ENCODE data around the gene IL36RN.

Gene IL36RN

DNA sequence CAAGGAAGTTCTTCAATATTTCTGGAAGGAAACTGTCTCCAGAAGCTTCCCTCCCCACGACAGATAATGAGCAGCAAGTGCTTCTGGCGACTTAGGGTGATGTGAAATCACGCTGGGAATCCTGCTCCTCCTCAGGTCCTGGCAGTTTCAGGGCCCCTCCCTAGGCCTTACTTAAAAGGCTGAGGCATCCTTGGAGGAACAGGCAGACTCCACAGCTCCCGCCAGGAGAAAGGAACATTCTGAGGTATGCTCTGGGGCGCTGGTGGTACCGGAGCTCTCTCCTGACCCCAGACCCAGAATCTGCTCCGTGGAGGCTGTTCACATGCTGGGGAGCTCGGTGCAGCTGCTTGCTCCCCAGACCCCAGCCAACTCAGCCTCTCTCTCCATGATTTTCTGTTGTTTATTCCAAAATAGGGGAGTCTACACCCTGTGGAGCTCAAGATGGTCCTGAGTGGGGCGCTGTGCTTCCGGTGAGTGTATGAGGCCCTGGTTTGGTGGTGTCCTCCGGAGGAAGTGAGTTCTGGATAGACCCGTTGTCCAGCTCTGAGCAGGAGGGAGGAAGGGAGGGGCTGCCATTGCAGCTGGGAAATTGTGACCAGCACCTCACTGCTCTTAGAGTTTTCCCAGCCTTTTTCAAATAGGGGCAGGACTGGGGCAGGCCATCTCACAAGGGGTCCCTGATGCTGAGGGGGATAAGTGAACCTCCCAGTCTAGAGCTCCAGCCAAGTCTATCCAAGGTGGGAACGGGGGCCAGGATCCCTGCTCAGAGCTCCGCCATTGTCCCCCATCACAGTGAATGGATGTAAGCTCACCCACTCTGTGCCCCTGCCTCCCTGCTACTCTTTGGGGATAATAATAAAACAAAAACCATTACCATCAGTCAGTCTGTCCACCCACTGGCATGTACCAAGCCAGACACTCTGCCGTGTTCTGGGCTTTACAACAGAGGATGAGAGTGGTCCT is at the start of gene IL36RN:
IL36RN (plus strand) TSS at position 201 of the 963 bp plus-strand sequence; CDS start at position 442, 241 bp downstream.
- DNase-seq (ENCODE audit: low read depth): no peak

DNA sequence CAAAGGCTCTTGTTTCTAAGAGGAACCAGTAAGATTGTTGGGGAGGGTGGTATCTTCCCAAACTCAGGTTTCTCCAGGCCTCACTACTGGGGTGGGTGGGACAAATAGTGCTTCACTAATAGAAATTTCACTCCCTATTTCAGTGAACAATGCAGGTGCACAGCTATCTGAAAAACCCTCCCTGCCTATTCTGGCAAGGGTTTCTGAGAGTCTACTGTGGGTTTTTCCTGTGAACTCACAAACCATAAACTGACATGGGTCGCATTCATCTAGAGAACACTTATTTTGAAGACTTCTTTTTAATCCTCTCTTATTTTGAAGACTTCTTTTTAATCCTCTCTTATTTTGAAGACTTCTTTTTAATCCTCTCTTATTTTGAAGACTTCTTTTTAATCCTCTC is 49.4 kb upstream of the IL36RN start:
- no peak for DNase-seq (ENCODE audit: low read depth)

DNA sequence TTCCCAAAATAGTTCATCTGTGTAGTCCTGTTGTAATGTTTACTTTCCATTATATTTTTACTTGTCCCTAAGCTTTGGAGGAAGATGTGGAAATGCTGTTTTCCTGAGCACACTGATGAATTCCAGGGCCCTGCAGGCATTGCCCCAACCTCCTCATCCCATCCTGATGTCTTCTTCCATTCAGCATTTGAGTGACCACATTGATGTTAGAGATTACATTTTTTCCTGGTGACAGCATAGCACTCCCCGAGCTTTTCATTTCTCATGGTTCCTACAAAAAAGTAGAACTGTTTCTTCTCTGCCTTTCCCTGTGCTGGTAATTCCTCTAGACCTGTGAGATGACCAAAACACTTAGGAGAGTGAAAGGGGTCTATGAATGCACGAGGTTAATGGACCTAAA is 48.9 kb upstream of the IL36RN start:
- DNase-seq (ENCODE audit: low read depth): no peak

DNA sequence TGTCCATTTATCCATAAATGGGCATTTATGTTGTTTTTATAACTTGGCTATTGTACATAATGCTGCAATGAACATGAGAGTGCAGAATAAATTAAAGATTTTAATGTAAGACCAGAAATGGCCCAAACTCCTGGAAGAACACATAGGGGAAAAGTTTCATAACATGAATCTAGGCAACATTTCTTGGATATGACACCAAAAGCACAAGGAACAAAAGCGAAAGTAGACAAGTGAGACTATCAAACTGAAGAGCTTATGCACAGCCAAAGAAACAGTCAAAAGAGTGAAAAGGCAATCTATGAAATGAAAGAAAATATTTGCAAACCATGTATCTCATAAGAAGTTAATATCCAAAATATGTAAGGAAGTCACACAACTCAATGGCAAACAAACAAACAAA is 47.9 kb upstream of the IL36RN start:
- no peak for DNase-seq (ENCODE audit: low read depth)

DNA sequence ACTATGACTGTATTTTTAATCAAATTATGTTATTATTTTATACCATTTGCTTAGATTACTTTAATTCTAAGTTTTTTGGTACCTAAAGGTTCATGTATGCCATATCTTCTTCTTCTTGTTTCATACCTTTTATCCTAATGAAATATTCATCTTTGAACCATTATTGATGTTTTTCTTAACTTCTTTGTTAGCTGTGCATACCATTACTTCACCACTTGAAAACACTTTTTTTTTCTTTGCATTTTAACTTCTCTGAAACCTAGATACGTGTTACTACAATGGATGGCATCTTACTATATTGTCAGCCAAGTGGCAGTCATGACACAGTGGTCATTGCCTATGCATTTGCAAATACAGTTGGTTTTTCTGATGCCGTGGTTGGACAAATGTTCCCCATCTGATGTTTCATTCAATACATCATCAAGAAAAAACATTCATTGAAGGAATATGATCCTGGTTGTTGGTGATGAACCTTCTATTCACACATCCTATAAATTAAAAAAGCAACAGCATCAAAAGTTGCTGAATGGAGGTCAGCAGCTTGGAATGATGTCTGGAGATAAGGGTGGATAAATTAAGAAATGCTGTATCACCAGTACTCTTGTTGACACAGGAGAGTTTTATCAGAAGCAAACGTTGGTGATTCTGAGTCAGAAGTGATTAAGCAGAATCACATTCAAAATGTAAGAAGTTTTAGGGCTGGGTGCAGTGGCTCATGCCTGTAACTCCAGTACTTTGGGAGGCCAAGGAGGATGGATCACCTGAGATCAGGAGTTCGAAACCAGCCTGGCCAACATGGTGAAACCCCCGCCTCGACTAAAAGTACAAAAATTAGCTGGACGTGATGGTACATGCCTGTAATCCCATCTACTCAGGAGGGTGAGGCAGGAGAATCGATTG is 46.3 kb upstream of the IL36RN start:
- no peak for DNase-seq (ENCODE audit: low read depth)

DNA sequence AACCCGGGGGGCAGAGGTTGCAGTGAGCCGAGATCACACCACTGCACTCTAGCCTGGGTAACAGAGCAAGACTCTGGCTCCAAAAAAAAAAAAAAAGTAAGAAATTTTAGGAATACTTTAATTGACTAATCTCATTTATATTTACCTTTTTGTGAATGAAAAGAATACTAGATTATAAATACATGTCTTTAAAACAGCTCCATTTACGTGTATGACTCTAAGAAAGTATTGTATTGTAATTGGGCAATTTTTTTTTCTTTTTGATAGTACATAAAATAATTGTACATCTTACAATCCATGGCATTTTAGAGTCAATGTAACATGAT is 45.7 kb upstream of the IL36RN start:
- no peak for DNase-seq (ENCODE audit: low read depth)

DNA sequence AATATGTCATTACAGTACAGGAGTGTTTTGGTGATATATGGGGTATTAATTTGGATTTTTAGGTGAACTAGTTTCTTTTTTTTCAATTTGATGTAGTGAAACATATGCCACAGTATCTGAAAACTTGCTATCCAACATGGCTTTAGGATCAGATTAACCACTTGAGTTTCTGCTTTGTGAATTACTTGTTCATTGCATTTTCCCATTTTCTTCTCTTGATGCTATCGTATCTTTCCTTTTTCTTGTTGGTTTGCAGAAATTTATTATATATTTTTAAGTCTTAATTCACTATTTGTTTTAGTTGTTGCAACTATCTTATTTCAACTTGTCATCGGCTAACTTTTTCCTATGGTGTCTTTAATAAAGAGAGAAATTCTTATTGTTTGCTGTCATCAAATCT is 44.9 kb upstream of the IL36RN start:
- no peak for DNase-seq (ENCODE audit: low read depth)

DNA sequence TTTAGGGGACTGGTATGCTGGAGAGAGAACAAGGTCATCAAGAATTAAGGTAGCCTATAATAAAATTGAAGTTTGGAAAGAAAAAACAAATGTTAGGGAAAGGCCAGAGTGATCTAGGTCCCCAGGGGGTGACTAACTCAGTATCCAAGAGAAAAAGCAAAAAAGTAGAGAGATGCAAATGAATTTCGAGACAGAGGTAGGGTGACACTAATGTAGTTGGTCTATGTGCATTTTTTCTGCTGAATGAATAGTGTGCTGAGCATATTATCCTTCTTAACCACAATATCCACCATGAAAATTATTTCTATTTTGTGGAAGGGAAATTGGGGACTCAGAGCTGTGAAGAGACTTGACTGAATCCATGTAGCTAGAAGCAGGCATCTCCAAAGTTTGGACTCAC is 44.0 kb upstream of the IL36RN start:
- DNase-seq (ENCODE audit: low read depth): no peak

DNA sequence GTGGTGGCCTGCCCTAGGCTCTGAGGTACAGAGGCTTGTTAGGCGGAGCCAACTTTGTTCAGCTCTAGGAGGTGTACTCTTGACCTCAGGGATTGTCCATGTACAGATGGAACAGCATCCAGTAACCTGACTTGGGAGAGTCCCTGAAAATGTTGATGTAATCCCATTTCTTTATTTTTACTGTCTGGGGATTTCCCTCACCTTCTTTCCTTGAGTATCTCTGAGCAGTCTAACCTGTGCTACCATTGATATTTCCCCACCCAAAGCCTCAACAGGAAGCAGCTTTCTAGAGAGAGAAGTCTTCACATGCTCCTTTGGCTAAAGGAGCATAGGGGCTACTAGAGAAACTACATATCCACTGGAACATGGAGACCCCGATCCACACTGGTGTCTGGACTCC is 43.3 kb upstream of the IL36RN start:
- DNase-seq (ENCODE audit: low read depth): no peak

DNA sequence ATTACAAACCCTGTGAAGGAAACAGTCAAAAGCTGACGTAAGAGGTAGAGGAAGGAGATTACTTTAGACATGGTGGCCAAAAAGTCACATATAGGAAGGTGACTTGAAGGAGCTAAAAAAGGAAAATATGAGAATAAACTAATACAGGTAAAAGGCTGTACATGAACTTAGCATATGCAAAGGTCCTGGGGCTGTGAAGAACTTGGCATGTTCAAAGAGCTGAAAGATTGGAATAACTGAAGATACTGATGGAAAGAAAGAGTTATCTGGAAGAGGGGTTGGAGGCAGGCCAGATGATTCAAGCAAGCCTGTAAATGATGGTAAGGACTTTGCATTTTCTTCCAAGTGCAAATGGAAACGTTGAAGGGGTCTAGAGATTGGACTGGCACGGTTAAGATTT is 40.5 kb upstream of the IL36RN start:
- no peak for DNase-seq (ENCODE audit: low read depth)

DNA sequence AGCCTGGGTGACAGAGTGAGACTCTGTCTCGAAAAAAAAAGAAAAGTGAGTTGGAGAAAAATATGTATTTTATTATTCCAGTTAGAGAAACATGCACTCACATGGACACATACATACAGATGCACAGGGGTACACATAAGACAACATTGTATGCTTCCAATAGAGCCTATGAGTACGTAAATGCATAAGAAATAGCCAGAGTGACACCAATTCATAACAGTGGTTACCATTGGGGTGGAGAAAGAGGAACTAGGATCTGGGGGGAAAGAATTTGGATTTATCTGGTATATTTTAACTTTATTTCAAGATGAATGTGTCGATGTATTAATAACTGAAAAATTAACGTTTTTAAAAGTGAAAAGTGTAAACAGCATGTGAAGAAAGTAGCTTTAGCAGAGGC is 37.7 kb upstream of the IL36RN start:
- DNase-seq (ENCODE audit: low read depth): no peak

DNA sequence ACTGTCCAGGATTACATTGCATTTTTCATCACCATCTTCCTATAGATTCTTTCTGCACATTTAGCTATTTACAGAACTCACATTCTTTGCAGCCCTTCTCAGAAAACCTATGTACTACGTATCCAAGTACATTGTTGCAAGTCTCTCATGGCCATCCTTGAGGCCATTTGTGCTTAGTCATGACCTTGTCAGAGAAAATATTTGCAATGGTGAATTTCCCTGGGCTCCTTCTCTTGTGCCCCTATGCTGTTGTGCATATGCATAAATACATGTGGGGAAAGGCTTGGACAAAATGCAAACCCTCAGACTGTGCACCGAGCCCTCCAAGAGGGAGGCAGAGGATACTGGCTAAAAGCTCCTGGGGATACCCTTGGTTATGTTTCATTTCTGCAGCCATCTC is 34.2 kb upstream of the IL36RN start:
- DNase-seq (ENCODE audit: low read depth): no peak

DNA sequence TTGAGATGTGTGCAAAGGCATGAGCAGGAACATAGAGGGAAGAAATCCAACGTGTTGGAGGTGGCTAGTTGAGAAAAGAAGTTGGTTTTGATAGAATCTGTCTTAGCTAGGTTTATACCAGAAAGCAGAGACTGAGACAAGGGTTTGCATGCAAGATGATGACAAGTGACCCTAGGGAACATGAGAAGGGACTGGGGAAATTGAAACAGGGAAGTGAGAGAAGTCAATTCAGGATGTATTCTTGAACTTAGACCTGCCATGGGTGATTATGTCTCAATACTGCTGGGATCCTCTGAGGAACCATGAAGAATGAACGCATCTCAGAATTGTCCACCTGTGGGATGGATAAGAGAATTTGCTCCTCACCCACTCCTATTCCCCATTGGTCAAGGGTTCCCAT is 33.3 kb upstream of the IL36RN start:
- no peak for DNase-seq (ENCODE audit: low read depth)

DNA sequence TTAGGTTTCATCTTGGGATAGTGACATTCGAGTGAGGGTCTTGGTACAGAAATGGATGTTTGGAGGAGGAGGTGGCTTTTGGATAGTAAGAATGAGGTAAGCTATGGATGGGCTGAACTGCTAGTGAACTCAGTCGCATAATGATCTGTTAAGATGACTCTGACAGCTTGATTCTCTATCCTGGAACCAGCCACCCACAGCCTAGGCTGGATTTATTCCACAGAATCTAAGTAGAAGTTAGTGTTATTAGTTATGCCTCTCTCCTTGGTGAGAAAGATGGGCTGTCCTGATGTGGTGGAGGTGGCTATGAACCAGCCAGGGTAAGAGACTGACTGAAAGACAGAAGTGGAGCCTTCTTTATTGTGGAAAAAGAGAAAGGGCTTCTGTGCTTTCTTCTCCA is 31.3 kb upstream of the IL36RN start:
- no peak for DNase-seq (ENCODE audit: low read depth)

DNA sequence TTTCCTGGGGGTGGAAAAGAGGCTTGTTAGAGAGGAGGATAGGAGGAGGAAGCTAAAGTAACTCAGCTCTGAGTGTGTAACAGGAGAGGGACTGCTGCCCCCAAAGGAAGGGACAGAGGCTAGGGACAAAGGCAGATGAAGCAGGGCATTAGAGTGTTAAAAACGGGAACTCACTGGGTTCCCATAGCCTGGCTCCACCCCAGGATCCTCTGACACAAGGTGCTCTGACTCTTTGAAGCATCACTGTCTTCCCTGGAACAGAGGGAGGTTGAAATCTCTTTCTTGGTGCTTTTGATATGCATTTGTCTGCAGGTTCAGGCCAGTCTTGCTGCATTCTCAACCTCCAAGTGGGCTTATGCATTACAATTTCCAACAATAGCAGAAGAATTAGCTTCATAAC is 30.9 kb upstream of the IL36RN start:
- no peak for DNase-seq (ENCODE audit: low read depth)

DNA sequence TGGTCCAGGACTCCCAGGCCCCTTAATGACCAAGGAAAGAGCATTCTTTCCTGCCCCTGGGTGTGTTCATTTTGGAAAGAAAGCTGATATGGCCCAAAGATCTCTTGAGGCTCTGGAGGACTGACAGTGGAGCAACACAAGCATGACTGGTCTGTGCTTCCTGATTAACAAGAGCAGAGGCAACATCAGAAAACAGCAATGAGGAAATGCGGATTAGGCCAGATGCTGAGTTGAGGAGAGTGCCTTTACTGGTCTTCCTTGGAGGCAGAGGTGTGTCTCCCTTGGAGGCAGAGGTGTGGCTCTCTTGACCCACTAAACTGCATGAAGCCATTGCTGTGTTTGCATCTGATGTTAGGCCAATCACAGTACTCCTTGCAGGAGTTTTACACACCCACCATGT is 26.3 kb upstream of the IL36RN start:
- DNase-seq (ENCODE audit: low read depth): no peak

DNA sequence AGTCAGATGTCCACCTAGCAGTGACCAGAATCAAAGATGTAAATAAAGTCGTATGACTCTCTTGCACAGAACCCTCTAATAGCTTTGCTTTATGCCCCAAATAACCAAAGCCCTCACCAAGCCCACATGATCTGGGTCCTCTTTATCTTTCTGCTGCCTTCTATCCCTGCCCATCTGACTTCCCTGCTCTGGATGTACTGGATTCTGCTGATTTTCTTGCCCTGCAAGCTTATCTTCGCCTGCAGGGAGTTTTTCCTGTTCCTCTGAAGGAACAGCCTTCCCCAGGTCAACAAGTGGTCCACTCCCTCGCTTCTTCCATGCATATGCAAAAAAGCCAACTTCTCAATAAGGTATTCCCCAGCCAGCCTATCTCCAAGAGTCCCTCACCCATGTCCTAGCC is 25.0 kb upstream of the IL36RN start:
- no peak for DNase-seq (ENCODE audit: low read depth)

DNA sequence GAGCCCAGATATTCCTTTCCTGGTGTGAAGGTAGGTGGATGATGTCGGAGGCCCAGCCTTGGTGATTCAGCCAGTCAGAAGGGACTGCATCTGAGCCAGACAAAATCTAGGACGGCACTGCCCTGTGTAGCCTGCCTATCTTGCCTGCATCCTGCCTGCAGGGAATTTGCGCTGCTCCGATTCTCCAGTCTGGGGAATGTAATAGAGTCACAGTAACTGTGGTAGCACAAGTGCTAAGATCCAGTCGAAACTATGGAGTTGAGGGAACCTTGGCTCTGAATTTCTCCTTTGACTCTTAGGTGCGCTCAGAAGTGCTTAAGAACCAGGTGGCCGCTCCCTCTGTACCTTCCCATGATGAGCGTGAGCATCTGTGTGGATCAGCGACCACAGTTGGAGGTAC is 22.2 kb upstream of the IL36RN start:
- DNase-seq (ENCODE audit: low read depth): no peak

DNA sequence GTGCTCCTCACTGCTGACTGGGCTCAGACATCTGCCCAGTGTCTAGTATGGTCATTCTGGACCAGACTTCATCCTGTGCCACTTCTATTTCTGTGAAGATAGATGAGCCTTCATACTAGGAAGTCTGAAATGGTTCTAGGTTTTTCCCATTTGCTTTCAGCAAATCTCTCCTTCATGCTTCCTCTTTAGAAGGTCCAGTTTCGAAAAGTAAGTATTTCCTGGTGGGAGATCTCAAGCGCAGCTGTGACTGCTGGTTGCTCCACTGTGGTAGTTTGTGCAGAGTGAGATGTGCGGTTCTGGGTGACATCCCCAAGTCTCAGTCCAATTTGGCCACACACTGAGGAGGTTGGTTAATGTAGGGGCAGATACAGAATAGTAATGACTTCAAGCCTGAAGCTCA is 20.7 kb upstream of the IL36RN start:
- no peak for DNase-seq (ENCODE audit: low read depth)

DNA sequence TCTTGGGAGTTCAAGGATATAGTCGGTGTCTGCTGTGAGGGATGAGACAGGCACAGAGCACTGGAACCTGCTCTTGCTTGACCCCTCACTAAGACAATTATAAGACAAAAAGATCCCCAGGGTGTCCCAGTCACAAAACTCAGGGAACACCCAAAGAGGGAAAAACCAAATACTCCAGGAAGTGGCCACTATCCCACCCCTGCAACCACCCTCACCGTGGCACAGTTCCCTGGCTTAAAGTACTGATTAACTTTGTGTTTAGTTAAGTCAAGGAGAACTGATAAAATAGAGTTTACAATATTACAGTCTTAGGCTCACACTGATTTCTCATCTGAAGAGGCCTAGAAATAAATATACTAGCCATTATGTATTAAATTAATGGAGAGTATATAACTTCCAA is 19.8 kb upstream of the IL36RN start:
- DNase-seq (ENCODE audit: low read depth): no peak

DNA sequence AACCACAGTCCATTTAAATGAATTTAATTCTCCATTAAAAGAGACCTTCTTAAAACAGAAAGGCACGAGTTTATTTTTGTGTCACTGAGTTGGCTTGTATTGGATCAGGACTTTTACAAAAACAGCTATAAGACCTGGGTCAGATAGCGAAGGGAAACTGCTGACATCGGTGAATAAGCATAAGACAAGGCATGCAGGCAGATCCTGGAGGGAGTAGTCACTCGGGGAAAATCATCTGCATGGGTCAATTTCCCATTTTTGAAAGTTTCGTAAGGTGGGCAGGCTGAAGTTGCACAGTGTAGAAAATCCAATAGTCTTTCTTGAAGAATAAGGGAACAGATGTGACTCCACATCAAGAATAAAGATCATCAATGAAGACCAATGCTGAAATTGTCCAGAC is 19.3 kb upstream of the IL36RN start:
- no peak for DNase-seq (ENCODE audit: low read depth)

DNA sequence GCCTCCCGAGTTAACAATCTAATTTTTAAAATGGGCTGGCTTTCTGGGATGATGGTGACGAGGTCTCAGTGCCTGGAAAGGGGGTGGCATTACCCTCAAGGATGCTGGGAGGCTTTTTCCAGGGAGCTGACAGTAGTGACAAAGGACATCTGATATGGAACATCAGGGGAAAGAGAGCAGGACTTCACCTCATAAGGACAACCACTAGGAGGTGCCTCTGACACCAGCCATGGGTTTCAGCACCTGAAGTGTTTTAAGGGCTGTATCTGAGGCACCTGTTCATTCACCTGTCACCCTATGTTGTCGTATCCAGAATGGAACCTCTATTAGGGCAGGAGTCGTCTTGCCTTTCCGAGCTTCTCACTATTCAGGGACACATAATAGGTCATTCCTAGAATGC is 17.1 kb upstream of the IL36RN start:
- no peak for DNase-seq (ENCODE audit: low read depth)

DNA sequence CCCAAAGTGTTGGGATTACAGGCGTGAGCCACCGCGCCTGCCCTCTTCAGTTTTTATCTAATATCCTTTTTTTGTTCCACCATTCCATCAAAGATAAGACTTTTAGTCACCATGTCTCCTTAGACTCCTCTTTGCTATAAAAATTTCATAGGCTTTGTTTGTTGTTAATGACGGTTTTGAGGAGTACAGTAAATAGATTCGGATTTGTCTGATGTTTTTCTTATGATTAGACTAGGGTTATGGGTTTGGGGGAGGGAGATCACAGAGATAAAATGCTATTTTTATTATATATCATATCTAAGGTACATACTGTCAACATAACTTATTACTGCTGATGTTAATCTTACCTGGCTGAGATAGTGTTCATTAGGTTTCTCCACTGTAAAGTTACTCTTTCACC is 12.5 kb upstream of the IL36RN start:
- DNase-seq (ENCODE audit: low read depth): no peak
